Measurements from ENCODE around the gene OTUD1.

OTUD1 gene

GRCh38 chr10:23403278-23403677, 35.6 kb upstream of the OTUD1 start:
- no peaks in the 10 kb centered on the region for H3K36me3 ChIP-seq (ENCODE audit: control insufficient read depth in 1 of 2, insufficient read depth in 2 of 2, low read length in 2 of 2)
- no peak overlapping the region for H3K23ac ChIP-seq (ENCODE audit: low read length)
- H3K4me1 ChIP-seq (ENCODE audit: control insufficient read depth in 1 of 2, insufficient read depth in 2 of 2, low read length in 2 of 2): no peaks in the 10 kb centered on the region
- H3K4ac ChIP-seq (ENCODE audit: low read depth, low read length): no peak overlapping the region
- H3K14ac ChIP-seq (ENCODE audit: low read length): no peak overlapping the region
- H3K9me3 ChIP-seq (ENCODE audit: insufficient read depth, low read depth, low read length): no peaks in the 10 kb centered on the region
- no peak overlapping the region for H2BK120ac ChIP-seq (ENCODE audit: insufficient read depth, low read length, poor library complexity)
- H2AK5ac ChIP-seq (ENCODE audit: low read length): no peak overlapping the region
- H3K9ac ChIP-seq (ENCODE audit: low read length): no peak overlapping the region
- no peak overlapping the region for H3K18ac ChIP-seq (ENCODE audit: low read length)
- H2BK12ac ChIP-seq (ENCODE audit: low read length): no peak overlapping the region
- H4K91ac ChIP-seq (ENCODE audit: low read depth, low read length): no peak overlapping the region
- no peak overlapping the region for H4K8ac ChIP-seq (ENCODE audit: low read depth, low read length)
- no peak overlapping the region for H3K4me3 ChIP-seq (ENCODE audit: low read depth, low read length)
- H3K27ac ChIP-seq (ENCODE audit: low read depth, low read length): no peak overlapping the region
- H3K27me3 ChIP-seq (ENCODE audit: insufficient read depth, low read length): no peaks in the 10 kb centered on the region
- no peaks in the 10 kb centered on the region for H3K79me2 ChIP-seq (ENCODE audit: control insufficient read depth, insufficient read depth, low read length, poor library complexity)
- no peak for DNase-seq
- H2AFZ ChIP-seq (ENCODE audit: insufficient read depth, low read length, poor library complexity): no peak overlapping the region
- no CpG with 5 or more reads among the region's 1 CpG for WGBS (ENCODE audit: extremely low coverage, insufficient coverage, insufficient read length)
- H4K12ac ChIP-seq (ENCODE audit: low read depth, low read length): no peak overlapping the region
- no peaks in the 10 kb centered on the region for H3K79me1 ChIP-seq (ENCODE audit: low read length)
- H2BK5ac ChIP-seq (ENCODE audit: low read depth, low read length, poor library complexity): no peak overlapping the region
- no peak overlapping the region for H3K4me2 ChIP-seq (ENCODE audit: low read length)

DNA sequence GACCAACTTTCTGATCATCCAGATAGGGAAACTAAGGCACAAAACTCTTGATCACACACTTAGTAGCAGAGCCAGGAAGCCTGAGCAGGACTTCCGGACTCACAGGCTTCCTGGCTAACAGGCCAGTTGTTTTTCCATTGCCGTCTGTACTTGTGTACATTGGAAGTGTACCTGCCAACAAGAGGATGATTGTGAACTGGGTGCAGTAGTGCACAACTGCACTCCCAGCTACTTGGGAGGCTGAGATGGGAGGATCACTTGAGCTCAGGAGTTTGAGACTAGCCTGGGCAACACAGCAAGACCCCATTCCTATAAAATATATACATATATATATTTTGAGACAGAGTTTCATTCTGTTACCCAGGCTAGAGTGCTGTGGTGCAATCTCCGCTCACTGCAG, 35.2 kb upstream of the OTUD1 start:
- Histone ChIP-seq H3K79me1 (ENCODE audit: low read length) (no peaks in the 10 kb centered on the region), H3K36me3 (ENCODE audit: control insufficient read depth in 1 of 2, insufficient read depth in 2 of 2, low read length in 2 of 2) (no peaks in the 10 kb centered on the region), H2BK5ac (ENCODE audit: low read depth, low read length, poor library complexity) (no peak overlapping the region), H3K4ac (ENCODE audit: low read depth, low read length) (no peak overlapping the region), H4K12ac (ENCODE audit: low read depth, low read length) (no peak overlapping the region), H2BK120ac (ENCODE audit: insufficient read depth, low read length, poor library complexity) (no peak overlapping the region), H3K27me3 (ENCODE audit: insufficient read depth, low read length) (no peaks in the 10 kb centered on the region), H4K8ac (ENCODE audit: low read depth, low read length) (no peak overlapping the region), H3K4me2 (ENCODE audit: low read length) (no peak overlapping the region), H2AFZ (ENCODE audit: insufficient read depth, low read length, poor library complexity) (no peak overlapping the region), H3K9me3 (ENCODE audit: insufficient read depth, low read depth, low read length) (no peaks in the 10 kb centered on the region), H3K4me3 (ENCODE audit: low read depth, low read length) (no peak overlapping the region), H3K27ac (ENCODE audit: low read depth, low read length) (no peak overlapping the region), H2AK5ac (ENCODE audit: low read length) (no peak overlapping the region), H4K91ac (ENCODE audit: low read depth, low read length) (no peak overlapping the region), H3K9ac (ENCODE audit: low read length) (no peak overlapping the region), H3K23ac (ENCODE audit: low read length) (no peak overlapping the region), H3K14ac (ENCODE audit: low read length) (no peak overlapping the region), H3K4me1 (ENCODE audit: control insufficient read depth in 1 of 2, insufficient read depth in 2 of 2, low read length in 2 of 2) (no peaks in the 10 kb centered on the region), H3K79me2 (ENCODE audit: control insufficient read depth, insufficient read depth, low read length, poor library complexity) (no peaks in the 10 kb centered on the region), H3K18ac (ENCODE audit: low read length) (no peak overlapping the region), H2BK12ac (ENCODE audit: low read length) (no peak overlapping the region)
- no peak for DNase-seq
- no CpG with 5 or more reads among the region's 3 CpGs for WGBS (ENCODE audit: extremely low coverage, insufficient coverage, insufficient read length)

DNA sequence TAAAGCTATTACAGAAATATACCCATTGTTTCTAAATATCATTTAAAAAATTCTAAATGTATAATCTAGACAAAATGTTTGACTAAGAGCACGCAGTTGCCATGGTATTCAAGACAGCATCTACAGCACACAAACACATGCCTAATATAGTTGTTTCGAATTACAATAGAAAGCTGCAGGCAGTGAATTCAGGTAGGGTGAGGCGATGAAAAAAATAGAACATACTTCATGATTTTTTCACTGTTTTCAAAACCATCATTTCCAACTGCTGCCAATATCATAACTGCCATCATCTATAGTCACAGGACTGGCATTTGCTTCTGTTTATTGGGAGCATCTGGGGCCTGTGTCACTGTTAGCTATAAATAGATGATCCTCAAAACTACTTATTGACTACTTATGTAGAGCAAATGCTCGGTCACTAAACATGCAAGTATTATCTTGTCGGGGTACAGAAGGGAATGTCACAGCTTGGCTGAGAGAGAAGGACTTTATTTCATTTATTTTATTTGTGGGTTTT, 34.4 kb upstream of the OTUD1 start:
- H3K27ac ChIP-seq (ENCODE audit: low read depth, low read length): no peak overlapping the region
- no peak overlapping the region for H3K18ac ChIP-seq (ENCODE audit: low read length)
- no peaks in the 10 kb centered on the region for H3K27me3 ChIP-seq (ENCODE audit: insufficient read depth, low read length)
- no CpG with 5 or more reads among the region's 5 CpGs for WGBS (ENCODE audit: extremely low coverage, insufficient coverage, insufficient read length)
- no peak overlapping the region for H2BK12ac ChIP-seq (ENCODE audit: low read length)
- no peak overlapping the region for H2BK120ac ChIP-seq (ENCODE audit: insufficient read depth, low read length, poor library complexity)
- no peaks in the 10 kb centered on the region for H3K79me1 ChIP-seq (ENCODE audit: low read length)
- DNase-seq: peak; percentile 64 to 93
- no peak overlapping the region for H3K14ac ChIP-seq (ENCODE audit: low read length)
- no peak overlapping the region for H3K4ac ChIP-seq (ENCODE audit: low read depth, low read length)
- no peak overlapping the region for H2AK5ac ChIP-seq (ENCODE audit: low read length)
- no peak overlapping the region for H3K9ac ChIP-seq (ENCODE audit: low read length)
- no peak overlapping the region for H4K8ac ChIP-seq (ENCODE audit: low read depth, low read length)
- no peaks in the 10 kb centered on the region for H3K4me1 ChIP-seq (ENCODE audit: control insufficient read depth in 1 of 2, insufficient read depth in 2 of 2, low read length in 2 of 2)
- H3K36me3 ChIP-seq (ENCODE audit: control insufficient read depth in 1 of 2, insufficient read depth in 2 of 2, low read length in 2 of 2): no peaks in the 10 kb centered on the region
- no peak overlapping the region for H3K4me3 ChIP-seq (ENCODE audit: low read depth, low read length)
- H4K91ac ChIP-seq (ENCODE audit: low read depth, low read length): no peak overlapping the region
- no peaks in the 10 kb centered on the region for H3K9me3 ChIP-seq (ENCODE audit: insufficient read depth, low read depth, low read length)
- no peak overlapping the region for H3K23ac ChIP-seq (ENCODE audit: low read length)
- H3K79me2 ChIP-seq (ENCODE audit: control insufficient read depth, insufficient read depth, low read length, poor library complexity): no peaks in the 10 kb centered on the region
- H2AFZ ChIP-seq (ENCODE audit: insufficient read depth, low read length, poor library complexity): no peak overlapping the region
- H2BK5ac ChIP-seq (ENCODE audit: low read depth, low read length, poor library complexity): no peak overlapping the region
- no peak overlapping the region for H4K12ac ChIP-seq (ENCODE audit: low read depth, low read length)
- H3K4me2 ChIP-seq (ENCODE audit: low read length): no peak overlapping the region

DNA sequence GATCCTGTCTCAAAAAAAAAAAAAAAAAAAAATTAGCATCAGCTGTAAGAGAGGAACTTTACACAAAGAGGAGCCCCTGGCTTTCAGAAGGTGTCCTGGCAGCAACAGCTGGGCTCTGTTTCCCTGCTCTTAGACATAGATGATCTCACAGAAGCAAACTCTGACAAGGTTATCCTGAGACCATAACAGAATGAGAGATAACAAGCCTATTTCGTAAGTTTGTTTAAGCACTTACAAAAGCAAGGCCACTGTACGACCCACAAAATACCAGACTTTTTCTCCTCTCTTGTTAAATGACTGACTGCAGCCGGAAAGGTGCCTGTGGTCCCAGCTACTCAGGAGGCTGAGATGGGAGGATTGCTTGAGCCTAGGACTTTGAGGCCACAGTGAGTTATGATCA, 33.3 kb upstream of the OTUD1 start:
- Histone ChIP-seq H3K79me2 (ENCODE audit: control insufficient read depth, insufficient read depth, low read length, poor library complexity) (no peaks in the 10 kb centered on the region), H3K79me1 (ENCODE audit: low read length) (no peaks in the 10 kb centered on the region), H2BK5ac (ENCODE audit: low read depth, low read length, poor library complexity) (no peak overlapping the region), H3K4me2 (ENCODE audit: low read length) (no peak overlapping the region), H2AK5ac (ENCODE audit: low read length) (no peak overlapping the region), H3K4me3 (ENCODE audit: low read depth, low read length) (no peak overlapping the region), H4K8ac (ENCODE audit: low read depth, low read length) (no peak overlapping the region), H4K12ac (ENCODE audit: low read depth, low read length) (no peak overlapping the region), H3K9me3 (ENCODE audit: insufficient read depth, low read depth, low read length) (no peaks in the 10 kb centered on the region), H3K36me3 (ENCODE audit: control insufficient read depth in 1 of 2, insufficient read depth in 2 of 2, low read length in 2 of 2) (no peaks in the 10 kb centered on the region), H2AFZ (ENCODE audit: insufficient read depth, low read length, poor library complexity) (no peak overlapping the region), H3K4me1 (ENCODE audit: control insufficient read depth in 1 of 2, insufficient read depth in 2 of 2, low read length in 2 of 2) (no peaks in the 10 kb centered on the region), H3K27me3 (ENCODE audit: insufficient read depth, low read length) (no peaks in the 10 kb centered on the region), H3K23ac (ENCODE audit: low read length) (no peak overlapping the region), H3K9ac (ENCODE audit: low read length) (no peak overlapping the region), H4K91ac (ENCODE audit: low read depth, low read length) (no peak overlapping the region), H3K27ac (ENCODE audit: low read depth, low read length) (no peak overlapping the region), H3K4ac (ENCODE audit: low read depth, low read length) (no peak overlapping the region), H3K18ac (ENCODE audit: low read length) (no peak overlapping the region), H2BK120ac (ENCODE audit: insufficient read depth, low read length, poor library complexity) (no peak overlapping the region), H3K14ac (ENCODE audit: low read length) (no peak overlapping the region), H2BK12ac (ENCODE audit: low read length) (no peak overlapping the region)
- DNase-seq: peak; percentile 53 to 82
- no CpG with 5 or more reads among the region's 3 CpGs for WGBS (ENCODE audit: extremely low coverage, insufficient coverage, insufficient read length)
